Epithelial cell of esophagus (primary cell): Measurements from ENCODE around the gene ACYP2.
A peak's percentile ranks its signal among the peaks of the same experiment; 100 is the strongest.

Experiments
- DNase-seq: peaks from one replicate; pipeline ENCODE4 v3.0.0; 2010; ENCODE audit warnings: low read depth
- H3K4me3 ChIP-seq: 2 replicates; pipeline ENCODE4 v1.5.1; 2011; ENCODE audit warnings: mild to moderate bottlenecking, low read length, control low read depth
- TF ChIP-seq, protein P1 (sequence below): IDR thresholded peaks from 2 replicates; pipeline ENCODE4 v1.5.1; 2011; ENCODE audit warnings: low read depth, mild to moderate bottlenecking, low read length, control low read depth, inconsistent platforms; ENCODE audit not compliant: insufficient read depth; ENCODE audit errors: missing control alignments

ACYP2 gene

DNA sequence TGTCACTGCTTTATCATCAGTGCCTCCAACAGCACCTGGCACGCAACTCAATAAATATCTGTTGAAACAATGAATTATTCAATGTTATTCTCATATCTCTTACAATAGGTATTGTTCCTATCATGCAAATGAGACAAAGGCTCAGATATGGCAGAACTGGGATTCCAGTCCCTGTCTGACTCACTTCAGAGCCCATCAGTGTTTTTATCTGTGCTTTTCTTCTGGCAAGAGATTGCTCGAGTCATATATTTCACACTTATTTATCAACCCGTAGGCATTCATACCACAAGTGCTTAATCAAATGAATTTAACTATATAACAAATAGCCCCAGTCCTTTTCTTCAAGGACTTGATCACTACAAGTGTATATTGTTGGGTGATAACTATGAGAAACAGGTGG, 217.0 kb downstream of the ACYP2 start:
- H3K4me3 ChIP-seq: no peak overlapping the region
- DNase-seq: peak; percentile 13
- TF ChIP-seq, protein P1, sequence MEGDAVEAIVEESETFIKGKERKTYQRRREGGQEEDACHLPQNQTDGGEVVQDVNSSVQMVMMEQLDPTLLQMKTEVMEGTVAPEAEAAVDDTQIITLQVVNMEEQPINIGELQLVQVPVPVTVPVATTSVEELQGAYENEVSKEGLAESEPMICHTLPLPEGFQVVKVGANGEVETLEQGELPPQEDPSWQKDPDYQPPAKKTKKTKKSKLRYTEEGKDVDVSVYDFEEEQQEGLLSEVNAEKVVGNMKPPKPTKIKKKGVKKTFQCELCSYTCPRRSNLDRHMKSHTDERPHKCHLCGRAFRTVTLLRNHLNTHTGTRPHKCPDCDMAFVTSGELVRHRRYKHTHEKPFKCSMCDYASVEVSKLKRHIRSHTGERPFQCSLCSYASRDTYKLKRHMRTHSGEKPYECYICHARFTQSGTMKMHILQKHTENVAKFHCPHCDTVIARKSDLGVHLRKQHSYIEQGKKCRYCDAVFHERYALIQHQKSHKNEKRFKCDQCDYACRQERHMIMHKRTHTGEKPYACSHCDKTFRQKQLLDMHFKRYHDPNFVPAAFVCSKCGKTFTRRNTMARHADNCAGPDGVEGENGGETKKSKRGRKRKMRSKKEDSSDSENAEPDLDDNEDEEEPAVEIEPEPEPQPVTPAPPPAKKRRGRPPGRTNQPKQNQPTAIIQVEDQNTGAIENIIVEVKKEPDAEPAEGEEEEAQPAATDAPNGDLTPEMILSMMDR: no peak

DNA sequence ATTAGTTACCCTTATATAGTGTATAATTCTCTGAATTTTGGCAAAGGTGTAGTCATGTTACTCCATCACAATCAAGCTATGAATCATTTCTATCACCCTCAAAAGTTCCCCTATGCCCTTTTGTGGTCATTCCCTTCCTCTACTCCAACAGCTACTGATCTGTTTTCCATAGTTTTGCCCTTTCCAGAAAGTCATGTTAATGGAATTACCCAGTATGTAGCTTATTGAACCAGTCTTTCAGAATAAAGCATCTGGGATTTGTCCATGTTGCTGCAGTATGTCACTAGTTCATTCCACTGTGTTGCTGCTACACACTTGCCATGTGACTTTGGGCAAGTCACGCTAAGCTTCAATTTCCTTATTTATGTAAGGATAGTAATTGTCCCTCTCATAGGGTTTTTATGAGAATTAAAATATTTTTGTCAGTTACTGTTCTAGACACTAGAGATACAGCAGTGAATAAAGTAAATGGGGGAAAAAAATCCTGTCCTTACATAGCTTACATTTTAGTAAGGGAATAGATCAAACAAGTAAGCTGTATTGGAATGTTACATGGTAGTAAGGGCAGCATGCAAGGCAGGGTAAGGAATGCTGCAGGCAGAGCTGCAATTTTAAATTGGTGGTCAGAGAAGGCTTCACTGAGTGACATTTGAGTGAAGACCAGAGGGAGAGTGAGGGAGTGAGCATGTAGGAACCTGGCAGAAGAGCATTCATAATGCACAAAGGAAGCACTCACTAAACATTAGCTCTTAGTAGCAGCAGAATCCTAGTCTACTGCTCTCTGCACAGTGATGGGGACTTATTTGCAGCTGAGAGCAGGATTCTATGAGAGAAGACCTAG, 220.9 kb downstream of the ACYP2 start:
- DNase-seq: no peak
- H3K4me3 ChIP-seq: no peak overlapping the region
- TF ChIP-seq, protein P1: no peak

DNA sequence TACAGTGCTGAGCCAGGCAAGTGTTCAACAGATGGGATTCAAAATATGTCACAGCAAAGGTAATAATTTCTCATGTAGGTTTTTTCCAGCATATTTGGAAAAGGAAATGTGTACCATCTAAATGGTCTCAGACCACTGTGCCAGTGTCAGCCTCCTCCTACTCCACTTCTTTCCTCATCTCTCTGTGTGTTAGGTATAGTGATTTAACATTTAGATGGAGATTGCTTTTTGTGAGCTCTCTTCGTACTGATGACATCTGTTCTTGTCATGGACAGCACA, 221.5 kb downstream of the ACYP2 start:
- TF ChIP-seq, protein P1: no peak
- no peak for DNase-seq
- no peak overlapping the region for H3K4me3 ChIP-seq

DNA sequence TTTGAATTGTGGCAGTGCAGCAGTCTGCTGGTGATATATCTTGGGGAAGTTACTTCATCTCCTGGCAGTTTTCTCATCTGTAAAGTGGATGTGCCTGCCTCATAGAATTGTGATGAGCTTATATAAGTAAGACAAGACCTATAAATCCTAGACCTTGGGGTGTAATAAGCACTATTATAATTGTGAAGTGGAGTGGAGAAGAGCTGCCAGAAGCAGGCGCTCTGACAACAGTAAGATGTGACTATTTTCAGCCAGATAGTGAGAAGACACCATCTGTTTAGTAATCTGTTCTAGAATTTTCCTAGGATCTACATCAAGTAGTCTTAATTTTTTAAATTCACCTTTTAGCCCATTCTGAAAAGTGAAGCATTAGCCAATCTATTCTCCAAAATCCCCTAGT, 226.2 kb downstream of the ACYP2 start:
- no peak for DNase-seq
- no peak overlapping the region for H3K4me3 ChIP-seq
- TF ChIP-seq, protein P1: no peak

DNA sequence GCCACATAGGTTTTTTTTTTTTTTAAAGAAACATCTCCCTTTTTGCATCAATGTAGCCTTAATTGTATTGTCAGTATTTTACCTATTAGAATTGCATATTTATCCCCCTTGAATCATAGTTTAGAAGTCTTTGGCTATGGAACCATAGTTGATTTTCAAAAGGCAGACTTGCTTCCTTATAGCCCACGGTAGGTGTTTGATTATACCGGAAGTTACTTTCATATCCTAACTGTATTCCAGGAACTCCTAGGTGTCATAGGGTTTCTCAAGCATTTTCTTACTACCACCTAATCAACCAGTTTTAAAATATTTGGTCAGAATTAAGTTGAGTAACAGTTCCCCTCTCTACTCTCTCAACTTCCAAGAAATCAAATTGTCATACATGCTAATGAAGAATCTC, 227.2 kb downstream of the ACYP2 start:
- TF ChIP-seq, protein P1: no peak
- no peak for DNase-seq
- no peak overlapping the region for H3K4me3 ChIP-seq

DNA sequence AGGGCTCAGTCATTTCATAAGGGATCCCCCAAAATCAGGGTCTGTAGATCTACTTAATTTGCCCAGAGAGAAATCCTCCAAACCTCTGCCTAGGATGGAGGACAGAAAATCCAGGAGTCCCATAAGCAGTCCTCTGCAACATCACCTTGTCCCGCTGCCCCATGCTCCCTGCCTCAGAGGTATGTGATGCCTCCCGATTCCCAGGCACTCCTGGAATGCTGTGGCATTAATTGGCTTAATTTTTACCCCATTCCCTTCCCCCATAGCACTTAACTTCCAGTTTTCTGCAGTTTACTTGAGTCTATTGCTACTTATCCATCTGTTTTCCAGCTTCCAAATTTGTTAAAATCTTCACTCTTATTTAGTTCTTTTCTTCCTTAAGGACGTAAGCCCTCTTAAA, 232.2 kb downstream of the ACYP2 start:
- H3K4me3 ChIP-seq: no peak overlapping the region
- DNase-seq: no peak
- TF ChIP-seq, protein P1: no peak

DNA sequence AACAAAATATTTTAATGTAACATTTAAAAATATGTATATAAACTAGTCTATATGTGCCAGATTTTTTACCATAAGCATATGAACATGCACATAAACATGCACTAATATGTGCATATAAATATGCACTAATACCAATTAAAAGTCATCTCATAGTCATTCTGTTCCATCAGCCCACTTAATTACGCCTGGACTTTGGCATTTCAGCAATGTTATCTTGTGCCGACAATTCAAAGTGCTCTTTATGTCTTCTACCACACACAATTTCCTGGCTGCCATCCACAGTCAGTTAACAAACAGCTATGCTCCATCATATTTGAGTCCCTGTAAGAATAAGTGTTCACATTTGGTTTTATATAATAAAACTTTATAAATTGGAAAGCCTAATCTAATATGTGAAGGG, 233.2 kb downstream of the ACYP2 start:
- no peak for DNase-seq
- H3K4me3 ChIP-seq: no peak overlapping the region
- TF ChIP-seq, protein P1: no peak
